HepG2 (cell line): ENCODE results near the gene RHBG. TPM values are rescaled to one million over a fixed set of nuclear protein-coding genes. Genes with fewer than 3 reads are reported as not detected.
A peak's percentile ranks its signal among the peaks of the same experiment; 100 is the strongest.

Experiments
- AGO2 ChIP-seq: fragments of 200-400 bp; formaldehyde crosslinking; optimal IDR thresholded peaks from 2 replicates; pipeline ENCODE3; 2017; ENCODE audit warnings: mild to moderate bottlenecking, low read depth, low read length, moderate library complexity
- ATF1 ChIP-seq: IDR thresholded peaks from 2 replicates; pipeline ENCODE4 v1.6.1; 2016; ENCODE audit warnings: mild to moderate bottlenecking, control low read depth
- HDAC2 ChIP-seq: sonication (generic); formaldehyde crosslinking; IDR thresholded peaks from 2 replicates; pipeline ENCODE4 v1.4.0; 2020; ENCODE audit warnings: missing genetic modification reagents
- MZF1 ChIP-seq: sonication (generic); formaldehyde crosslinking; IDR thresholded peaks from 2 replicates; pipeline ENCODE4 v1.8.1; 2023; ENCODE audit warnings: mild to moderate bottlenecking, missing genetic modification reagents, borderline replicate concordance
- POLR2A ChIP-seq, 2 experiments: IDR thresholded peaks; 2 replicates each; pipeline ENCODE4 v1.6.1; 2011; ENCODE audit warnings: low read depth in 2 of 2, low read length in 2 of 2, mild to moderate bottlenecking in 1 of 2, moderate library complexity in 1 of 2; ENCODE audit not compliant: insufficient read depth in 1 of 2
- SCMH1 ChIP-seq: sonication (generic); formaldehyde crosslinking; IDR thresholded peaks from 2 replicates; pipeline ENCODE4 v1.9.0; 2021; ENCODE audit warnings: missing genetic modification reagents, mild to moderate bottlenecking, borderline replicate concordance
- YY1 ChIP-seq: IDR thresholded peaks from 2 replicates; pipeline ENCODE4 v1.6.1; 2011; ENCODE audit warnings: low read length, low read depth, moderate library complexity, mild to moderate bottlenecking; ENCODE audit not compliant: insufficient read depth, insufficient replicate concordance
- ZC3H13 ChIP-seq: sonication (generic); formaldehyde crosslinking; IDR thresholded peaks from 2 replicates; pipeline ENCODE4 v1.8.1; 2023; ENCODE audit warnings: mild to moderate bottlenecking, missing genetic modification reagents, moderate library complexity
- ZKSCAN5 ChIP-seq: sonication (generic); formaldehyde crosslinking; IDR thresholded peaks from 2 replicates; pipeline ENCODE4 v1.5.1; 2020; ENCODE audit warnings: mild to moderate bottlenecking, missing genetic modification reagents
- ZNF33B ChIP-seq: sonication (generic); formaldehyde crosslinking; IDR thresholded peaks from 2 replicates; pipeline ENCODE4 v1.5.1; 2020; ENCODE audit warnings: mild to moderate bottlenecking, missing genetic modification reagents
- ZNF414 ChIP-seq: sonication (generic); formaldehyde crosslinking; IDR thresholded peaks from 2 replicates; pipeline ENCODE4 v1.5.0; 2020; ENCODE audit warnings: missing genetic modification reagents
- ZNF772 ChIP-seq: sonication (generic); formaldehyde crosslinking; IDR thresholded peaks from 2 replicates; pipeline ENCODE4 v1.5.0; 2020; ENCODE audit warnings: mild to moderate bottlenecking, missing genetic modification reagents
- polyA plus RNA-seq, 8 experiments: library from polyadenylated mRNA; depleted of rRNA in 3 of 8; stranded (reverse) in 7 of 8; unstranded in 1 of 8; fragments of >200 nt; fragmentation: Illumina TruSeq in 4 of 8; extraction: Trizol in 4 of 8; gene quantifications; 2 replicates each; pipeline versions ENCODE4 v1.2.1 to v1.2.3, GENCODE V29; 2011 to 2016; ENCODE audit warnings: low read depth in 4 of 8, missing spikeins in 1 of 8, mixed read lengths in 1 of 8; ENCODE audit not compliant: insufficient read depth in 1 of 8
- total RNA-seq, 5 experiments: library from RNA; depleted of rRNA; stranded (reverse); fragments of >200 nt; fragmentation: Illumina TruSeq; extraction: Trizol; gene quantifications; 2 replicates each; pipeline ENCODE4 v1.2.3, GENCODE V29; 2016; ENCODE audit warnings: low read depth in 1 of 5
- TF ChIP-seq, protein P1 (sequence below): sonication (generic); formaldehyde crosslinking; IDR thresholded peaks from 2 replicates; pipeline ENCODE4 v1.5.1; 2020; ENCODE audit warnings: mild to moderate bottlenecking, missing genetic modification reagents, moderate library complexity
- TF ChIP-seq, protein P2 (sequence below): sonication (generic); formaldehyde crosslinking; IDR thresholded peaks from 2 replicates; pipeline ENCODE4 v1.4.0; 2020; ENCODE audit warnings: mild to moderate bottlenecking, missing genetic modification reagents
- TF ChIP-seq, protein P3 (sequence below): sonication (generic); formaldehyde crosslinking; IDR thresholded peaks from 2 replicates; pipeline ENCODE4 v1.8.1; 2023; ENCODE audit warnings: mild to moderate bottlenecking, moderate library complexity, missing genetic modification reagents
- TF ChIP-seq, protein P4 (sequence below): sonication (generic); formaldehyde crosslinking; IDR thresholded peaks from 2 replicates; pipeline ENCODE4 v1.5.0; 2020; ENCODE audit warnings: missing genetic modification reagents, mild to moderate bottlenecking, borderline replicate concordance

Gene RHBG
- total and polyA plus RNA-seq, 2 of the 13 experiments (the other 11 are each of a cell fraction or from before 2014, with no cell fraction given) = 61.8 to 73.5 TPM

DNA sequence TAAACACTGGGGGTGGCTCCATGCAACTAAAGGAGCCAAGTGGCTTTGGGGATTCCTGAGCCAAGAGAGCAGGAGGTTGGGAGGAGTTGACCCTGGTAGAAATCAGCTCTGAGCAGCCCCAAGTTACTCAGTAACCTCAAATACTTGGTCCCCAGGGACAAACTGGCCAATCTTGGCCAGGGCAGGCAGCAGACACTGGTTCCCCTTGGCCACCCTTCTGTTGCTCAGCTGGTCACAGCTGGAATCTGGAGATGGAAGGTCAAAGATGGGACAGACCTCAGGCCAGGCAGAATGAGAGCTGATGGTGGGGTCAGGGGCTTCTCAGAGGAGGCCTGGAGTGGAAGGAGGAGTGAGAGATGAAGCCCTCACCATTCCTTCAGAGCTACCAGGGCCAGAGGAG, 3.3 kb upstream of the RHBG start (continued):
- TF ChIP-seq, protein P1, sequence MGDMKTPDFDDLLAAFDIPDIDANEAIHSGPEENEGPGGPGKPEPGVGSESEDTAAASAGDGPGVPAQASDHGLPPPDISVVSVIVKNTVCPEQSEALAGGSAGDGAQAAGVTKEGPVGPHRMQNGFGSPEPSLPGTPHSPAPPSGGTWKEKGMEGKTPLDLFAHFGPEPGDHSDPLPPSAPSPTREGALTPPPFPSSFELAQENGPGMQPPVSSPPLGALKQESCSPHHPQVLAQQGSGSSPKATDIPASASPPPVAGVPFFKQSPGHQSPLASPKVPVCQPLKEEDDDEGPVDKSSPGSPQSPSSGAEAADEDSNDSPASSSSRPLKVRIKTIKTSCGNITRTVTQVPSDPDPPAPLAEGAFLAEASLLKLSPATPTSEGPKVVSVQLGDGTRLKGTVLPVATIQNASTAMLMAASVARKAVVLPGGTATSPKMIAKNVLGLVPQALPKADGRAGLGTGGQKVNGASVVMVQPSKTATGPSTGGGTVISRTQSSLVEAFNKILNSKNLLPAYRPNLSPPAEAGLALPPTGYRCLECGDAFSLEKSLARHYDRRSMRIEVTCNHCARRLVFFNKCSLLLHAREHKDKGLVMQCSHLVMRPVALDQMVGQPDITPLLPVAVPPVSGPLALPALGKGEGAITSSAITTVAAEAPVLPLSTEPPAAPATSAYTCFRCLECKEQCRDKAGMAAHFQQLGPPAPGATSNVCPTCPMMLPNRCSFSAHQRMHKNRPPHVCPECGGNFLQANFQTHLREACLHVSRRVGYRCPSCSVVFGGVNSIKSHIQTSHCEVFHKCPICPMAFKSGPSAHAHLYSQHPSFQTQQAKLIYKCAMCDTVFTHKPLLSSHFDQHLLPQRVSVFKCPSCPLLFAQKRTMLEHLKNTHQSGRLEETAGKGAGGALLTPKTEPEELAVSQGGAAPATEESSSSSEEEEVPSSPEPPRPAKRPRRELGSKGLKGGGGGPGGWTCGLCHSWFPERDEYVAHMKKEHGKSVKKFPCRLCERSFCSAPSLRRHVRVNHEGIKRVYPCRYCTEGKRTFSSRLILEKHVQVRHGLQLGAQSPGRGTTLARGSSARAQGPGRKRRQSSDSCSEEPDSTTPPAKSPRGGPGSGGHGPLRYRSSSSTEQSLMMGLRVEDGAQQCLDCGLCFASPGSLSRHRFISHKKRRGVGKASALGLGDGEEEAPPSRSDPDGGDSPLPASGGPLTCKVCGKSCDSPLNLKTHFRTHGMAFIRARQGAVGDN (CRISPR knock-in tag) = peak; percentile 34
- TF ChIP-seq HDAC2 (CRISPR knock-in tag) = peak; percentile 23; the same call in 1 of the 2 replicates
- TF ChIP-seq, protein P2, sequence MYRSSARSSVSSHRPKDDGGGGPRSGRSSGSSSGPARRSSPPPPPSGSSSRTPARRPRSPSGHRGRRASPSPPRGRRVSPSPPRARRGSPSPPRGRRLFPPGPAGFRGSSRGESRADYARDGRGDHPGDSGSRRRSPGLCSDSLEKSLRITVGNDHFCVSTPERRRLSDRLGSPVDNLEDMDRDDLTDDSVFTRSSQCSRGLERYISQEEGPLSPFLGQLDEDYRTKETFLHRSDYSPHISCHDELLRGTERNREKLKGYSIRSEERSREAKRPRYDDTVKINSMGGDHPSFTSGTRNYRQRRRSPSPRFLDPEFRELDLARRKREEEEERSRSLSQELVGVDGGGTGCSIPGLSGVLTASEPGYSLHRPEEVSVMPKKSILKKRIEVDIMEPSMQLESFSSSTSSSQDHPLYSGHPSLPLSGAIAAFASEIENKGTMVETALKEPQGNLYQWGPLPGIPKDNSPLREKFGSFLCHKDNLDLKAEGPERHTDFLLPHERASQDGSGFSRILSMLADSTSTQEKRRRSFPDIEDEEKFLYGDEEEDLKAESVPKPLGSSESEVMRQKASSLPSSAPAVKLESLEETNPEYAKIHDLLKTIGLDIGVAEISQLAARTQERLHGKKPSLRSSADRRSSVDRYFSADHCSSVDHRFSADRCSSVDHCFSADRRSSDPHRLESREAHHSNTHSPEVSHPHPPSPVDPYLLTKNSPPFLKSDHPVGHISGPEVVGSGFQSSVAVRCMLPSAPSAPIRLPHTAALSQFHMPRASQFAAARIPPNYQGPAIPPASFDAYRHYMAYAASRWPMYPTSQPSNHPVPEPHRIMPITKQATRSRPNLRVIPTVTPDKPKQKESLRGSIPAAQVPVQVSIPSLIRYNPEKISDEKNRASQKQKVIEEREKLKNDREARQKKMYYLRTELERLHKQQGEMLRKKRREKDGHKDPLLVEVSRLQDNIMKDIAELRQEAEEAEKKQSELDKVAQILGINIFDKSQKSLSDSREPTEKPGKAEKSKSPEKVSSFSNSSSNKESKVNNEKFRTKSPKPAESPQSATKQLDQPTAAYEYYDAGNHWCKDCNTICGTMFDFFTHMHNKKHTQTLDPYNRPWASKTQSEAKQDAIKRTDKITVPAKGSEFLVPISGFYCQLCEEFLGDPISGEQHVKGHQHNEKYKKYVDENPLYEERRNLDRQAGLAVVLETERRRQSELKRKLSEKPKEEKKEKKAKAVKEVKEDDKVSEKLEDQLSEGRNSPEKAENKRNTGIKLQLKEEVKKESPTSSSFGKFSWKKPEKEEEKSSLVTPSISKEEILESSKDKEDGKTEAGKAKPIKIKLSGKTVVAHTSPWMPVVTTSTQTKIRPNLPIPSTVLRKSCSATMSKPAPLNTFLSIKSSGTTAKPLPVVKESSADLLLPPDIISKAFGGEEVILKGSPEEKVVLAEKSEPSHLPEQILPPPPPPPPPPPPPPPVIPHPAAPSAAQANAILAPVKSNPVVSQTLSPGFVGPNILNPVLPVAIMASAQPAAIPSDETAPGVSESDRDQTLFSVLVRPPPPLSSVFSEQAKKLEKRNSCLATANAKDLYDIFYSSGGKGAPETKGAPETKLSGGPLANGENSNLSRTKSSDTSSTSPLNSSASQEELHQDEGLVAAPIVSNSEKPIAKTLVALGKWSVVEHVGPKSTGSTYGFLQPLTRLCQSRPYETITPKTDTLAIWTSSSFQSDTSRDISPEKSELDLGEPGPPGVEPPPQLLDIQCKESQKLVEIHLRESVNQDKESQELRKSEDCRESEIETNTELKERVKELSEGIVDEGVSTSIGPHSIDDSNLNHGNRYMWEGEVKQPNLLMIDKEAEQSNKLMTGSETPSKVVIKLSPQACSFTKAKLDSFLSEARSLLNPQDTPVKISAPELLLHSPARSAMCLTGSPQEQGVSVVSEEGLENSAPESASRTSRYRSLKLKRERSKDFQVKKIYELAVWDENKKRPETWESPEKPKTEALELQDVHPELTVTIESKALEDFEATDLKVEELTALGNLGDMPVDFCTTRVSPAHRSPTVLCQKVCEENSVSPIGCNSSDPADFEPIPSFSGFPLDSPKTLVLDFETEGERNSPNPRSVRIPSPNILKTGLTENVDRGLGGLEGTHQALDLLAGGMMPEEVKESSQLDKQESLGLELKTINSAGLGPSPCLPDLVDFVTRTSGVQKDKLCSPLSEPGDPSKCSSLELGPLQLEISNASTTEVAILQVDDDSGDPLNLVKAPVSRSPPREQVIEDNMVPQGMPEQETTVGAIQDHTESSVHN = no peak
- no peak for TF ChIP-seq ZKSCAN5 (CRISPR knock-in tag)
- no peak for TF ChIP-seq ATF1 (CRISPR knock-in tag)
- no peak for TF ChIP-seq YY1
- TF ChIP-seq, protein P3, sequence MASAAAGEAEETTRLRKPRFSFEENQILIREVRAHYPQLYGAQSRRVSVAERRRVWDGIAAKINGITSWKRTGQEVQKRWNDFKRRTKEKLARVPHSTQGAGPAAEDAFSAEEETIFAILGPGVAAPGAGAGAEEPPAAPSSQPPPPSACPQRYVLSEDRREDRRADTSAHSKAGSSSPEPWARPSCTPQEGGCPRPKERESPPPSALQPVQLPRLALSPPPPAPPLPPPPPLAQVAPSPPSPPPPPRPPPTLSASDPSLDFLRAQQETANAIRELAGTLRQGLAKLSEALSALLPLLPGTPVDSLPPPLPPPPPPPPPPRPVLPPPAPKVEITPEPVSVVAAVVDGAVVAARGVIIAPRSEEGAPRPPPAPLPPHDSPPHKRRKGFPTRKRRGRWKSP (CRISPR knock-in tag) = no peak
- no peak for TF ChIP-seq AGO2
- TF ChIP-seq, protein P4, sequence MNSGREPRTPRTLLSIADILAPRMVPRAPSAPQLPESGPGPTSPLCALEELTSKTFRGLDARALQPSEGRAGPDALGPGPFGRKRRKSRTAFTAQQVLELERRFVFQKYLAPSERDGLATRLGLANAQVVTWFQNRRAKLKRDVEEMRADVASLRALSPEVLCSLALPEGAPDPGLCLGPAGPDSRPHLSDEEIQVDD (CRISPR knock-in tag) = no peak
- TF ChIP-seq ZNF33B (CRISPR knock-in tag) = no peak
- no peak for TF ChIP-seq ZNF414 (CRISPR knock-in tag)
- TF ChIP-seq POLR2A (IDR thresholded peaks at IDR 0.05; ENCODE audit: insufficient read depth in 1 of 2, low read depth in 2 of 2, low read length in 2 of 2) = peak; percentile 29 to 43; a peak in 1 of 4 replicates
- TF ChIP-seq ZC3H13 = no peak
- no peak for TF ChIP-seq ZNF772
- no peak for TF ChIP-seq SCMH1 (CRISPR knock-in tag)
- TF ChIP-seq MZF1 (CRISPR knock-in tag) = no peak
